HepG2 (cell line): Measurements from ENCODE around the gene TMEM182. TPM values are rescaled to one million over a fixed set of nuclear protein-coding genes. Genes with fewer than 3 reads are reported as not detected.

Experiments
- ATAC-seq: fragments of 200-7000 bp; cut with Tn5 transposase; 3 replicates; pipeline ENCODE4 v1.9.1; 2020; ENCODE audit warnings: mild to moderate bottlenecking, moderate library complexity
- BruUV-seq: library from RNA; stranded (reverse); fragments of 400-500 nt; replicated peaks from 2 replicates; lab custom pipeline; 2021; lab: Mats Ljungman, UMichigan
- CTCF ChIA-PET: fragments of 300-600 bp; formaldehyde crosslinking; extraction: SDS; loops from one replicate; lab custom pipeline; 2021; ENCODE audit warnings: low total read pairs, inconsistent platforms, low intra/inter-chr PET ratio; lab: Yijun Ruan, JAX
- POLR2A ChIA-PET: fragments of 350-600 bp; sonication (Branson Sonifier 250); formaldehyde crosslinking; loops from one replicate; lab custom pipeline; 2020; ENCODE audit warnings: antibody characterized with exemption, inconsistent platforms; lab: Yijun Ruan, JAX
- DNase-seq: peaks from one replicate; pipeline ENCODE4 v3.0.0-alpha.2; 2015; ENCODE audit warnings: low spot score
- FAIRE-seq: peaks from 3 replicates; lab custom pipeline; 2011; peaks lifted over from hg19 to GRCh38; lab: Jason Lieb, UNC
- H2AFZ ChIP-seq: one replicate; pipeline ENCODE4 v1.6.1; 2011; ENCODE audit warnings: low read length, inconsistent platforms
- H3K27ac ChIP-seq: fragments of 300-600 bp; 3 replicates; pipeline ENCODE4 v1.8.0; 2011; ENCODE audit warnings: mixed run types, mild to moderate bottlenecking, mixed read lengths, low read length, inconsistent platforms; ENCODE audit not compliant: insufficient read depth; ENCODE audit errors: extremely low read length
- H3K27me3 ChIP-seq, 2 experiments: fragments of 200-600 bp in 1 of 2; 2 replicates in 1 of 2; 3 replicates in 1 of 2; pipeline versions ENCODE4 v1.6.0 to v1.8.0; 2011; ENCODE audit warnings: low read length in 2 of 2, mild to moderate bottlenecking in 2 of 2, moderate library complexity in 2 of 2, inconsistent platforms in 1 of 2; ENCODE audit not compliant: insufficient read depth in 2 of 2, control insufficient read depth in 1 of 2
- H3K36me3 ChIP-seq, 2 experiments: fragments of 200-600 bp in 1 of 2; replicated peaks in 1 of 2; 2 replicates in 1 of 2; 3 replicates in 1 of 2; pipeline versions ENCODE4 v1.5.1 to v1.8.0; 2011; ENCODE audit warnings: low read length in 2 of 2, inconsistent platforms in 1 of 2; ENCODE audit not compliant: insufficient read depth in 2 of 2, control insufficient read depth in 1 of 2
- H3K4me1 ChIP-seq: 2 replicates; pipeline ENCODE4 v1.5.1; 2012; ENCODE audit warnings: low read length, inconsistent platforms; ENCODE audit not compliant: insufficient read depth
- H3K4me2 ChIP-seq: 2 replicates; pipeline ENCODE4 v1.6.0; 2011; ENCODE audit warnings: low read depth, low read length, inconsistent platforms
- H3K4me3 ChIP-seq, 3 experiments: fragments of 200-600 bp in 1 of 3; sonication (generic), shearing (Covaris generic) in 1 of 3; replicated peaks in 1 of 3; 2 replicates each; pipeline ENCODE4 v1.5.1; 2011 to 2016; ENCODE audit warnings: low read length in 3 of 3, inconsistent platforms in 2 of 3, low read depth in 2 of 3, mild to moderate bottlenecking in 2 of 3, control low read depth in 1 of 3, mixed read lengths in 1 of 3; ENCODE audit not compliant: insufficient read depth in 1 of 3
- H3K79me2 ChIP-seq: one replicate; pipeline ENCODE4 v1.6.1; 2011; ENCODE audit warnings: low read length, inconsistent platforms; ENCODE audit not compliant: insufficient read depth
- H3K9ac ChIP-seq: 2 replicates; pipeline ENCODE4 v1.6.0; 2011; ENCODE audit warnings: mild to moderate bottlenecking, low read depth, low read length, inconsistent platforms; ENCODE audit not compliant: insufficient read depth
- H3K9me3 ChIP-seq: 2 replicates; pipeline ENCODE4 v1.5.1; 2012; ENCODE audit warnings: mild to moderate bottlenecking, low read length
- H4K20me1 ChIP-seq: 2 replicates; pipeline ENCODE4 v1.6.0; 2011; ENCODE audit warnings: inconsistent platforms, mild to moderate bottlenecking, low read length, moderate library complexity; ENCODE audit not compliant: insufficient read depth
- ARID4A ChIP-seq: sonication (generic); formaldehyde crosslinking; IDR thresholded peaks from 2 replicates; pipeline ENCODE4 v1.5.0; 2020; ENCODE audit warnings: mild to moderate bottlenecking, missing genetic modification reagents, borderline replicate concordance
- DR1 ChIP-seq: sonication (generic); formaldehyde crosslinking; IDR thresholded peaks from 2 replicates; pipeline ENCODE4 v1.8.0; 2021; ENCODE audit warnings: mild to moderate bottlenecking, missing genetic modification reagents, inconsistent platforms
- EHMT2 ChIP-seq: fragments of 200-600 bp; sonication (generic); IDR thresholded peaks from 2 replicates; pipeline ENCODE4 v1.7.0; 2017; ENCODE audit warnings: antibody characterized with exemption, low read depth, low read length, borderline replicate concordance
- HES4 ChIP-seq: sonication (generic); formaldehyde crosslinking; IDR thresholded peaks from 2 replicates; pipeline ENCODE4 v1.9.0; 2021; ENCODE audit warnings: mild to moderate bottlenecking, missing genetic modification reagents, borderline replicate concordance
- IRF2 ChIP-seq: IDR thresholded peaks from 2 replicates; pipeline ENCODE4 v1.6.1; 2018; ENCODE audit warnings: missing genetic modification reagents, missing compliant biosample characterization
- NFKBIZ ChIP-seq: IDR thresholded peaks from 2 replicates; pipeline ENCODE4 v1.6.1; 2018; ENCODE audit warnings: missing genetic modification reagents, missing compliant biosample characterization
- RAD21 ChIP-seq: fragments of 450-650 bp; formaldehyde crosslinking; IDR thresholded peaks from 2 replicates; pipeline ENCODE4 v1.5.0; 2020; ENCODE audit warnings: mild to moderate bottlenecking
- SRSF9 ChIP-seq: fragments of 200-400 bp; formaldehyde crosslinking; IDR thresholded peaks from 2 replicates; pipeline ENCODE4 v1.6.1; 2018; ENCODE audit warnings: borderline replicate concordance, mild to moderate bottlenecking, low read depth, low read length; ENCODE audit not compliant: insufficient read depth, poor library complexity, severe bottlenecking
- STAG1 ChIP-seq: sonication (generic); formaldehyde crosslinking; IDR thresholded peaks from 2 replicates; pipeline ENCODE4 v1.4.0; 2020; ENCODE audit warnings: missing genetic modification reagents
- ZIK1 ChIP-seq: sonication (generic); formaldehyde crosslinking; IDR thresholded peaks from 2 replicates; pipeline ENCODE4 v1.5.0; 2020; ENCODE audit warnings: mild to moderate bottlenecking, low read depth, missing genetic modification reagents, borderline replicate concordance
- ZNF124 ChIP-seq: sonication (generic); formaldehyde crosslinking; IDR thresholded peaks from 2 replicates; pipeline ENCODE4 v1.4.0; 2020; ENCODE audit warnings: missing genetic modification reagents
- ZNF33B ChIP-seq: sonication (generic); formaldehyde crosslinking; IDR thresholded peaks from 2 replicates; pipeline ENCODE4 v1.5.1; 2020; ENCODE audit warnings: mild to moderate bottlenecking, missing genetic modification reagents
- ZNF343 ChIP-seq: sonication (generic); formaldehyde crosslinking; IDR thresholded peaks from 2 replicates; pipeline ENCODE4 v1.4.0; 2020; ENCODE audit warnings: mild to moderate bottlenecking, missing genetic modification reagents
- ZNF547 ChIP-seq: sonication (generic); formaldehyde crosslinking; IDR thresholded peaks from 2 replicates; pipeline ENCODE4 v1.5.1; 2020; ENCODE audit warnings: mild to moderate bottlenecking, missing genetic modification reagents
- ZNF713 ChIP-seq: sonication (generic); formaldehyde crosslinking; IDR thresholded peaks from 2 replicates; pipeline ENCODE4 v1.4.0; 2020; ENCODE audit warnings: mild to moderate bottlenecking, missing genetic modification reagents
- ZNF740 ChIP-seq: sonication (generic); formaldehyde crosslinking; IDR thresholded peaks from 2 replicates; pipeline ENCODE4 v1.4.0; 2020; ENCODE audit warnings: missing genetic modification reagents
- WGBS: methylation state at CpG from one replicate; pipeline ENCODE4 v1.1.6; 2017; ENCODE audit warnings: low lambda C conversion rate; 5-methylcytosine and 5-hydroxymethylcytosine counted together
- in situ Hi-C: cut with HindIII; loops from 2 replicates; pipeline ENCODE4 v1.10.0; 2017; ENCODE audit warnings: low pct_unique_long_range_greater_than_20kb; ENCODE audit not compliant: extremely low pct_ligation_motif_present
- intact Hi-C: fragments of 100-400 bp; cut with micrococcal nuclease; formaldehyde crosslinking; loops from one replicate; pipeline ENCODE4 v1.10.0; 2022; ENCODE audit not compliant: unreplicated experiment
- polyA plus RNA-seq, 8 experiments: library from polyadenylated mRNA; depleted of rRNA in 3 of 8; stranded (reverse) in 7 of 8; unstranded in 1 of 8; fragments of >200 nt; fragmentation: Illumina TruSeq in 4 of 8; extraction: Trizol in 4 of 8; gene quantifications; 2 replicates each; pipeline versions ENCODE4 v1.2.1 to v1.2.3, GENCODE V29; 2011 to 2016; ENCODE audit warnings: low read depth in 4 of 8, missing spikeins in 1 of 8, mixed read lengths in 1 of 8; ENCODE audit not compliant: insufficient read depth in 1 of 8
- total RNA-seq, 5 experiments: library from RNA; depleted of rRNA; stranded (reverse); fragments of >200 nt; fragmentation: Illumina TruSeq; extraction: Trizol; gene quantifications; 2 replicates each; pipeline ENCODE4 v1.2.3, GENCODE V29; 2016; ENCODE audit warnings: low read depth in 1 of 5
- TF ChIP-seq, protein P1 (sequence below): sonication (generic); formaldehyde crosslinking; IDR thresholded peaks from 2 replicates; pipeline ENCODE4 v1.5.0; 2020; ENCODE audit warnings: missing genetic modification reagents
- TF ChIP-seq, protein P2 (sequence below): sonication (generic); formaldehyde crosslinking; IDR thresholded peaks from 2 replicates; pipeline ENCODE4 v1.5.0; 2020; ENCODE audit warnings: missing genetic modification reagents

TMEM182 gene
- total and polyA plus RNA-seq, 2 of the 13 experiments (the other 11 are each of a cell fraction or from before 2014, with no cell fraction given) = 8.7 to 8.9 TPM

GRCh38 chr2:102803897-102804217 lies 42.0 kb downstream of the TMEM182 start (continued):
- TF ChIP-seq ARID4A (CRISPR knock-in tag) = no peak
- TF ChIP-seq ZNF547 (CRISPR knock-in tag) = no peak
- no peak for TF ChIP-seq HES4 (CRISPR knock-in tag)
- TF ChIP-seq EHMT2 = no peak
- no peak for TF ChIP-seq ZNF740

DNA sequence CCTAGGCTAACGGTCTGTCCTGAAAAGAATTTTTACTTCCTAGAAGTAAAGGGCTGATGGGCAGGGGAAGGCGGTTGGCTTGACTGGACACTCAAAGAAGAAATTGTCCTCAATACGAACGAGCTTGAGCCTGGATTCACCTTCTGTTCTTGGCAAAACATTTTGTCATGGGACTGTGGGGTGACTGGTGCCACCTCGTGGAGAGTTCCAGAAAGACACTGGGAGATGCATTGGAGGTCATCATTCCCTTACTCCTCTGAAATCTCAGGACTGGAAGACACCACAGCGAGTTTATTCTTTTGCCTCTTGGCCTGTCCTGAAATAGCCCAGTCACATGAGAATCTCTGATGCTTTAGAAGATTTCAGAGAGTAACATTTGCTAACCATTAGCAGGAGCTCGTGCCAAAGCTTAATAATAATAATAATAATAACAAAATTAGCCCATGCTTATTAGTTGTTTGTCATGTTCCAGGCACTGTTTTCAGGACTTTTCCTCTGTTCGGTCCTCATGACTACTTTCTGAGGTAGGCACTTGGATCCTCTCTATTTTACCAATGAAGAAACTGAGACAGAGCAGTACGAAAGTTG lies 44.5 kb downstream of the TMEM182 start:
- Histone ChIP-seq H3K9ac (no peak overlapping the region), H3K79me2 (no peaks in the 10 kb centered on the region), H4K20me1 (no peaks in the 10 kb centered on the region), H3K4me3 (no peak overlapping the region), H3K27me3 (no peaks in the 10 kb centered on the region), H3K36me3 (peaks cover 0 to 2% of the 10 kb centered on the region in 2 experiments; a peak in 1 of 5 replicates), H3K4me2 (no peak overlapping the region), H3K4me1 (peaks cover 27% of the 10 kb centered on the region), H3K9me3 (peaks cover 10% of the 10 kb centered on the region), H2AFZ (no peak overlapping the region), H3K27ac (no peak overlapping the region)
- BruUV-seq = no TSS peak
- DNase-seq (peak; percentile 73), ATAC-seq (peak; percentile 91), FAIRE-seq (peak; percentile 91)
- WGBS = 53% methylated on average over 9 of the region's 9 CpGs
- CTCF ChIA-PET = interaction anchor here (1.2 to 2.6 kb wide), 2 partner anchors 53 to 286 kb away, joined by 7 to 44 read pairs; no protein-coding TSS in a partner anchor
- intact Hi-C loops = loop anchor here (1.0 to 5.0 kb wide), 3 partner anchors 9 to 189 kb away; partner anchors contain the start of gene SLC9A2
- POLR2A ChIA-PET = interaction anchor here (1.4 to 1.5 kb wide), 2 partner anchors 53 to 70 kb away, joined by 4 to 5 read pairs; a partner anchor contains a TSS
- in situ Hi-C loops = no loop called here
- TF ChIP-seq IRF2 (peak; percentile 38; the same call in 1 of the 2 replicates), SRSF9 (no peak), ZNF713 (CRISPR knock-in tag) (no peak), ZNF343 (no peak), STAG1 (CRISPR knock-in tag) (peak; percentile 86), ZIK1 (CRISPR knock-in tag) (no peak), DR1 (CRISPR knock-in tag) (no peak), RAD21 (CRISPR knock-in tag) (peak; percentile 78), ZNF33B (CRISPR knock-in tag) (no peak), ZNF124 (CRISPR knock-in tag) (no peak; the same call in 1 of the 2 replicates), NFKBIZ (CRISPR knock-in tag) (no peak)
- TF ChIP-seq, protein P1, sequence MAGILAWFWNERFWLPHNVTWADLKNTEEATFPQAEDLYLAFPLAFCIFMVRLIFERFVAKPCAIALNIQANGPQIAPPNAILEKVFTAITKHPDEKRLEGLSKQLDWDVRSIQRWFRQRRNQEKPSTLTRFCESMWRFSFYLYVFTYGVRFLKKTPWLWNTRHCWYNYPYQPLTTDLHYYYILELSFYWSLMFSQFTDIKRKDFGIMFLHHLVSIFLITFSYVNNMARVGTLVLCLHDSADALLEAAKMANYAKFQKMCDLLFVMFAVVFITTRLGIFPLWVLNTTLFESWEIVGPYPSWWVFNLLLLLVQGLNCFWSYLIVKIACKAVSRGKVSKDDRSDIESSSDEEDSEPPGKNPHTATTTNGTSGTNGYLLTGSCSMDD (CRISPR knock-in tag) = no peak
- TF ChIP-seq, protein P2, sequence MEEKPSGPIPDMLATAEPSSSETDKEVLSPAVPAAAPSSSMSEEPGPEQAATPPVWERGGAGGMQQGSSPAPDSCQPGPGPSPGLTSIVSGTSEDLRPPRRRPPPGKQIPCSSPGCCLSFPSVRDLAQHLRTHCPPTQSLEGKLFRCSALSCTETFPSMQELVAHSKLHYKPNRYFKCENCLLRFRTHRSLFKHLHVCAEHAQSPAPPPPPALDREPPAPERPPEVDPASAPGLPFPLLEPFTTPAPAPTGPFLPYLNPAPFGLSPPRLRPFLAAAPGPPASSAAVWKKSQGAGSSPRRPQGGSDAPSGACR (CRISPR knock-in tag) = no peak
